Epidermal melanocyte (primary cell): ENCODE measurements around the gene RELB.
A peak's percentile ranks its signal among the peaks of the same experiment; 100 is the strongest.
"Not testable (repeated sequence)": the region's sequence is repeated elsewhere in the genome, so short reads cannot be mapped to it uniquely, and the experiment has no call there.

Experiments
- DNase-seq: peaks from one replicate; pipeline ENCODE4 v3.0.0; 2011; ENCODE audit warnings: low spot score; ENCODE audit not compliant: insufficient read length

Gene RELB, protein sequence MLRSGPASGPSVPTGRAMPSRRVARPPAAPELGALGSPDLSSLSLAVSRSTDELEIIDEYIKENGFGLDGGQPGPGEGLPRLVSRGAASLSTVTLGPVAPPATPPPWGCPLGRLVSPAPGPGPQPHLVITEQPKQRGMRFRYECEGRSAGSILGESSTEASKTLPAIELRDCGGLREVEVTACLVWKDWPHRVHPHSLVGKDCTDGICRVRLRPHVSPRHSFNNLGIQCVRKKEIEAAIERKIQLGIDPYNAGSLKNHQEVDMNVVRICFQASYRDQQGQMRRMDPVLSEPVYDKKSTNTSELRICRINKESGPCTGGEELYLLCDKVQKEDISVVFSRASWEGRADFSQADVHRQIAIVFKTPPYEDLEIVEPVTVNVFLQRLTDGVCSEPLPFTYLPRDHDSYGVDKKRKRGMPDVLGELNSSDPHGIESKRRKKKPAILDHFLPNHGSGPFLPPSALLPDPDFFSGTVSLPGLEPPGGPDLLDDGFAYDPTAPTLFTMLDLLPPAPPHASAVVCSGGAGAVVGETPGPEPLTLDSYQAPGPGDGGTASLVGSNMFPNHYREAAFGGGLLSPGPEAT

DNA sequence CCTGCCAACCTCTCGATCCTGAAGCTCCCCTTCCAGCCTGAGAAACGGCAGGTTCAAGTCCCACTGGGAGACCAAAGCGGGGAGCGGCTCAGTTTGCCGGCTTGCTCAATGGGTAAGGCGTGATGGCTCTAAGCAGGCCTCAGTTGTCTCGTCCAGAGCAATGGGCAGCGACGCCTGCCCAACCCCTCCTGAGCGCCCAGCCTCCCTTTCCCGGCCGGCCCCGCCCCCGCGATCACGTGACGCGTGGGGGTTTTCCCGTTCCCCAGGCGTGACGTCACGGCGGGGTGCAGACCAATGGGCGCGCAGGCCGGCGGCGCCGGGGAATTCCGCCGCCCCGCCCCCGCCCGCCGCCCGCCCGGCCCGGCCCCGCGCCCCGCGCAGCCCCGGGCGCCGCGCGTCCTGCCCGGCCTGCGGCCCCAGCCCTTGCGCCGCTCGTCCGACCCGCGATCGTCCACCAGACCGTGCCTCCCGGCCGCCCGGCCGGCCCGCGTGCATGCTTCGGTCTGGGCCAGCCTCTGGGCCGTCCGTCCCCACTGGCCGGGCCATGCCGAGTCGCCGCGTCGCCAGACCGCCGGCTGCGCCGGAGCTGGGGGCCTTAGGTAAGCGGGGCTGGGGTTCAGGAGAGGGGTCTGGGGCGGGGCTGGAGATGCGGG is at the start of gene RELB:
Gene RELB, plus strand, starts transcription at position 378 of the 653 bp plus-strand sequence. Its CDS starts 116 bp downstream, at position 494.
- DNase-seq = peak; percentile 99

DNA sequence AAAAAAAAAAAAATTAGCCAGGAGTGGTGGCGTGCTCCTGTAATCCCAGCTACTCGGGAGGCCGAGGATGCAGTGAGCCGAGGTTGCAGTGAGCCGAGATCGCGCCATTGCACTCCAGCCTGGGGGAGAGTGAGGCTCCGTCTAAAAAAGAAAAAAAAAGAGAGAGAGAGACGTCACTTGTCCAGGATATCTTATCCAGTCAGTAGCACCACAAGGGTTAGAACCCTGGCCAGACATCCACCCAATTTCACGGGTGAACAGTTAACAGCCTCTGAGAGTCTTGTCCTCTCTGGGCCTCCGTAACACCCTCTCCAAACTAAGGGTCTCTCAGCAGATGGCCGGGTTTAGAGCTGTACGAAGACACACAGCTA is 47.0 kb upstream of the RELB start:
- DNase-seq = no peak

DNA sequence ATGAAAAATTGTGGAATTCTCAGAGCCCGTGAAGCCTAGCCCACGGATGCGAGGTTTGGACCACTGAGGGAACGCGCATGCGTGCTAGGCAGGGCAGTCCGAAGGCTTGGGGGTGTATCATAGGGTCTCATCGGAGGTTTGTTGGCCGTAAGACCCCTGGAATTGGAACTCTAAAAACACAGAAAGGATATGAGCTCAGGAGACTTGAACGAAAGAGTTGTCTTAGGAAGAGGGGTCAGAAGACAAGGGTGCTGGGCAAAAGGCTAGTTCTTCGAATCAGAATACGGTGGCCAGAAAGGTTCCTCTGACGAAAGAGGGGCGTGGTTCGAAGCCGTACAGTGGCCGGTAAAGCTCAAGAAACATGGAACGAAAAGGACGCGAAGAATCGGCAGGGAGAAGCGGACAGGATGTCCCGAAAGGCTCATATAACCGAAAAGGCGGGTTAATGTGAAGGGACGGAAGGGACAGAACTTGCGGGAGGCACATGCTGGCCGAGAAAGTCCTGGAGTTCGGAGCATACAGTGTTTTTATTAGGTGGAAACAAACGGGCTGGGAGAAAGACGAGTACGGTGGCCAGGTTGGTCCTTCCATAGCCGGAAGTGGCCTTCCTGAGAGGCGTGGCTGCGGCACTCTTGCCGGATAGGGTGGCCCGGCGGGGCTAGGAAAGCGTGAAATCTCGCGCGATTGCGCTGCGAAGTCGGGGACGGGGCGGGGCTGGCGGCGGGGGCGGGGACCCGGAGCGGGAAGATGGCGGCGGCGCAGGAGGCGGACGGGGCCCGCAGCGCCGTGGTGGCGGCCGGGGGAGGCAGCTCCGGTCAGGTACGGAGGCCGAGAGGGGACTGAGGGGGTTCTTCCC is 46.4 kb upstream of the RELB start, which contains the start of gene CLPTM1:
Gene CLPTM1, plus strand, starts transcription at position 732 of the 856 bp plus-strand sequence. Its CDS starts 16 bp downstream, at position 748.
- peak; percentile 98 for DNase-seq

DNA sequence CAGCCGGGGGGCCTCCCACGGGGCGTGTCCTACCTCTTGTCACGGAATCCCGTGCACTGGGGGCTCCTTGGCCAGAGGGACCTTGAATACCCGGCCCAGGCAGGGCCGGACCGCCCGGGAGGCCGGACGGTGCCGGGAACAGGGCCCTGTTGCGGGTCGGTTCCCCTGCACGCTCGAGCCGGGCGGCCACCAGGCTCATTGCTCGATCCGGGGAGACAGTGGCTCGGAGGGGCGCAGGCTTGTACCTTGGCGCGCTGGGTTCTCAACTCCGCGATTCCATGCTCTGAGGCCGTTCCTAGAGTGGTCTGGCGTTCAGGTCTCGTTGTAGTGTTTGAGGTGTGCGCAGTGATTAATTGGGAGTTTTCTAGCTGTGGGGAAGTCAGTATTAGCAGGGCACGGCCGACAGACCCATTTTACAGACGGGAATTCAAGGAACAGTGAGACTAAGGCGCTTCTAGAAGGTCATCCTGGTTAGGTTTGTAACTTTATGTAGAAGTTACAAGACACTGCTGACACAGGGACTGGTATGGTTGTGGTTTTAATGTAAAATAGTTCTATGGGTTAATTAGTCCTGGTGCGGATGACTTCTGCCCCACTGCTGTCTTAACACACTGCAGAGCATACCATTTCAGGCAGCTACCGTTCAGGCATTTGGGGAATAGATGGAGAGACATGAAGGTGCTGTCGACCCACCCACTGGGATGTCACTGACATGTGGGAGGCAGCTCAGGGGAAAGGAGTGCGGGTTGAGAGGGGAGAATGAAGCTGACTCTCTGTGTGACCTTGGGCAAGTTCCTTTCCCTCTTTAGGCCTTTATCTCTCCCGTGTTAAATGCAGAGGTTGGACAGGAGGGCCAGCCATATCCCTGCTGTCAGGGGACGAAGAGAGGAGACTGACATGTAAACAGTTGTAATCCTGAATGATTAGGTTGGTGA is 45.5 kb upstream of the RELB start:
- no peak for DNase-seq

DNA sequence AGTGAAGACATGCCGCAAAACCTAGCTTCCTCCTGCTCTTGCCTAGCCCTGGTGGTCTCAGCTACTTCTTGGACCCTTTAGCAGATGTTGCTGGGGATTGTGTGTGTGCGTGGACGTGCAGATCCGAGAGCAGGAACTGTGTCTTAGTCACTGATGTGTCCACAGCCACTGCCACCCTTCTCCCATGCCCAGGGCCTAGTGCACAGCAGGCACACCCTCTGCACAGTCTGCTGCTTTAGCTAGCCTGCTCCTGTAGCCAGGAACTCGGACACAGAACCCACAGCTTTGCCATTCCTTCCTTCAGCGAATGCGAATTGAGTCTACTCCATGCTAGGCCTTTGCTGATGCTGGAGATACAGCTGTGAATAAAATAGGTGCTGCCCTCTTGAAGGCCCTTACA is 43.7 kb upstream of the RELB start:
- DNase-seq = no peak

DNA sequence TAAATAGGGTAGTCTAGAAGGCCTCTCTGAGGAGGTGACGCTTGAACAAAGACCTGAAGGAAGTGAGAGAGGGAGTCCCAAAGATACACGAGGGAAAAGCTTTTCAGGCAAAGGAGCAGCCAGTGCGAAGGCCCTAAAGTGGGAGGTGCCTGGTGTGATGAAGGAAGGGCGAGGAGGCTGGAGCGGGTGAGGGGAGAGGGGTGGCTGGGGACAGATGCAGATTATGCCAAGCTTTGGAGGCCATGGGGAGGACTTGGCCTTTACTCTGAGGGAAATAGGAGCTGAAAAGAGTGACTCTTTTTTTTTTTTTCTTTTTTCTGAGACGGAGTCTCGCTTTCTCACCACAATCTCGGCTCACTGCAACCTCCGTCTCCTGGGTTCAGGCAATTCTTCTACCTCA is 43.2 kb upstream of the RELB start:
- no peak for DNase-seq

DNA sequence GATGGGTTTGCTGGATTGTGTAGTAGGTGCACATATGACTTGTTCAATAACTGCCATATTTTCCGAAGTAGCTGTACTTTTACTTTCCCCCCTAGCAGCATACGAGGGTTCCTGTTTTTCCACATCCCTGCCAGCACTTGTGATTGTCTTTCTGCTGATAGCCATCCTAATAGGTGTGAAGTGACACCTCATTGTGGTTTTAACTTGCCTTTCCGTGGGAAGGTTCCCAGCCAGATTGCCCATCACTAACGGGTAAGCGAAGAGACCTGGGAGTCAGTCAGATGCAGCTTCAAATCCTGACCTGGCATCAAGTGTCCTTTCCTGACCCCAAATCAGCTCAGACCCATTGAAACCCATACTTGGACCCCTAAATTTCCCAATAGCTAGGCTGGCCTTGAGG is 41.6 kb upstream of the RELB start:
- no peak for DNase-seq

DNA sequence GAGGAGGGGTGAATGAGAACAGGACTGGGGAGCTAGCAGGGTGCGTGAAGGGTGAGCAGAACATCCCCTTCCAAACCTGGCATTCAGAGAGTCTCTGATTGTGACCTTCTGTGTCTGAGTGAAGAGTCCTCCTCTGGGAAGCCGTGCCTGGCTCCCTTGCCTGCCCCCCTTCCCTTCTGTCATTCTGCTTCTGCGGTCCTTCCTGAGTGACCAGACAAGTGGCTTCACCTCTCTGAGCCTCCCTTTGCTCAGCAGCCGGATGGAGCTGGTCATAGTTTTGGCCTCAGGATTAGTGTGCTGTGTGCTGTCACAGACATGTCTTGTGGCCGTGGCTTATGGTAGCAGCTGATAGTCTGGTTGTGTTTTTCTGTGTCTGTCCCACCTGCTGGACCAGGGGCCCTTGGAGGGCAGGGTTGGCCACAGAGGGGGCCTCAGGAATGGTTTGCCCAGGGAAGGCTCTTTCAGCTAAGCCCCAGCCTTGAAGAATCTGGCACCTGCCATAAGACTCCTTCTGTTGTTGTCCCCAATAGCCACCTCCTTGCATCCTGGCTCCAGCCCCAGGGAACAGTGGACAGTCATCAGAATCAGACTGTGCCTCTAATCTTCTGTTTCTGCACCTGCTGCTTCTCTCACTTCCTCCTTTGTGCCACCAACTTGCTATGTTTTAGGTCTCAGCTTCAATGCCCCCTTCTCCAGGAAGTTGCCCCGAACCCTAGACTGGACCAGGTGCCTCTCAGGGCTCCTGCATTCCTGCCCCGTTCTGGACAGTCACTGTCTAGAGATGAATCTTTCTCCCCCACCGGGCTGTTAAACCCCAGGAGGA is 40.1 kb upstream of the RELB start:
- no peak for DNase-seq

DNA sequence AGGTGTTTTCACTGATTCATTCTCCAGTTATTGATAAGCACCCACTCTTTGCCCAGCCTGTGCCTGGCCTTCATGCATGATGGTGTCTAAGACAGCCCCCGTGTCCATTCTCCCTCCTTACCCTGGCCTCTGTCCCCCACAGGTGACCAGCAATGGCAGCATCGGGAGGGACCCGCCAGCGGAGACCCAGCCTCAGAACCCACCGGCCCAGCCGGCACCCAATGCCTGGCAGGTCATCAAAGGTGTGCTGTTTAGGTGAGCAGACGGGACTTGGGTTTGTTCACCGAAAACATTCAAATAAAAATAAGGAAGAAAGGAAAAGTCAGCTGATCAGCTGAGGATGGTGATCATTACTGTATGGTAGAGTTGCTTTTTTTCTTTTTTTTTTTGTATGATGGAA is 39.4 kb upstream of the RELB start:
- no peak for DNase-seq

DNA sequence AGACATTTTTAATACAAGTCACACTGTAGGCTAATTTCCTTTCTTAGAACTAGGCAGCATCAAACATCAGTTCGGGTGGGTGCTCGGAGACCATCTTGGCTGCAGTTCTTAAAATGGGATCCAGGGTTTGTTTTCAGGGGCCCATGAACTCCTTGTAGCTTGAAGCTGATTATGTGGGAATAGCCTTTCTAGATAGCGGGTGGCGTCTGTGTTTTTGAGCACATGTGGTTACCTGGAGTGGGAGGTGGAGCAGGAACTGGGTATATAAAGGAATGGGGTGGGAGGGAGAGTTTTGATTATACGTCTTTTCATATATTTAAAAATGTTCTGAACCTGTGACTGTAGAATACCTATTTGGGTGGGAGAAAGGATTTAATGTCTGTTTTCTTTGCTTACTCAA is 33.1 kb upstream of the RELB start:
- DNase-seq = no peak

DNA sequence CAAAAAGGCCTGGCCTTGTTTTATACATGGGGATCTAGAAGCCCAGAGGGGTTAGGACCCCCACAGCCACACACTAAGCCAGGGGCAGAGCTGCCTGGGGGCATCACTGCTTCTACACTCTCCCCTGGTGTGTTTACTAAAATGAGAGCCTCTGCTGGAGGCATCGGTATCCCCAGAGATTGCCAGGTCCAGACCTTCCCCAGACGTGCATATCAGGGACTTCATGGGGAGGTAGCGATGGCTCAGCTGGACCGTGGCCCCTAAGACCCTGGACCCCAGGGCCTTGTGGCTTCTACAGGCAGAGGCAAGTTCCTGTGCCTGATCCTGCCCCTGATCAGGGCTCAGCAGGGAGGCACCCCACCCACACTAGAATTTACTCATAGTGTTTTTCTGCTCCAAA is 32.6 kb upstream of the RELB start:
- no peak for DNase-seq

DNA sequence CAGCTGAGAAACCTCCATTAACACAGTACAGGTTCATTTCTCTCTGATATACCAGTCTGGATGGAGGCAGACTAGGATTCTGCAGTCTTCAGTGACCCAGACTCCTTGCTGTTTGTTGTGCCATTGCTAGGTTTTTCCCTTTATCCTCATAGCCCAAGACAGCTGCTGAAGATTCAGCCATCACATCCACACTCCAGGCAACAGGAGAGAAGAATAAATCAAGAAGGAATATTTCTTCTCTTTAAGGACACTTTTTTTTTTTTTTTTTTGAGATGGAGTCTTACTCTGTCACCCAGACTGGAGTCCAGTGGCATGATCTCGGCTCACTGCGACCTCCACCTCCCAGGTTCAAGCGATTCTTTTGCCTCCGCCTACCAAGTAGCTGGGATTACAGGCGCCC is 31.8 kb upstream of the RELB start:
- no peak for DNase-seq

DNA sequence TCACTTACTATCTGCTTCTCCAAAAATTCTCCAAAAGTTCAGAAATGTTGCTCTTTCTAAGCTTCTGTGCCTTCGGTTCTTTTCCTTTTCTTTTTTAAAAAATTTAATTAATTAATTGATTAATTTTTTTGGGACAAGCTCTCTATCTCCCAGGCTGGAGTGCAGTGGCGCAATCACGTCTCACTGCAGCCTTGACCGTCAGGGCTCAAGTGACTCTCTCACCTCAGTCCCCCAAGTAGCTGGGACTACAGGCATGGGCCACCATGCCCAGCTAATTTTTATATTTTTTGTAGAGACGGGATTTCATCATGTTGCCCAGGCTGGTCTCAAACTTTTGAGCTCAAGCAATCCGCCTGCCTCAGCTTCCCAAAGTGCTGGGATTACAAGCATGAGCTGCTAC is 29.8 kb upstream of the RELB start:
- DNase-seq = not testable (repeated sequence)

DNA sequence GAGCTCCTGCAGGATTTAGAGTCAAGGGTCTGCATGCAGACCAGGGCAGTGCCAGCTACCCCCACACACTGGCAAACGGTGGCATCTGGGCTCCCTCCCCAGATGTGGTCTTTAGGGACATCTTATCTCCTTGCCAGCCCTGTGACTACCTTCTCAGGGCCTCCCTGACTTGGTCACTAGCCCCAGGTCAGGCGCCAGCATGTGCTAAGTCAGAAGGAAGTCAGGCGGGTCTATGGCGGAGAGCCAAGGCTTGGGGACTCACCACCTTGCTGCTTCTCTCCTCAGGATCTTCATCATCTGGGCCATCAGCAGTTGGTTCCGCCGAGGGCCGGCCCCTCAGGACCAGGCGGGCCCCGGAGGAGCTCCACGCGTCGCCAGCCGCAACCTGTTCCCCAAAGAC is 28.5 kb upstream of the RELB start:
- DNase-seq = no peak

DNA sequence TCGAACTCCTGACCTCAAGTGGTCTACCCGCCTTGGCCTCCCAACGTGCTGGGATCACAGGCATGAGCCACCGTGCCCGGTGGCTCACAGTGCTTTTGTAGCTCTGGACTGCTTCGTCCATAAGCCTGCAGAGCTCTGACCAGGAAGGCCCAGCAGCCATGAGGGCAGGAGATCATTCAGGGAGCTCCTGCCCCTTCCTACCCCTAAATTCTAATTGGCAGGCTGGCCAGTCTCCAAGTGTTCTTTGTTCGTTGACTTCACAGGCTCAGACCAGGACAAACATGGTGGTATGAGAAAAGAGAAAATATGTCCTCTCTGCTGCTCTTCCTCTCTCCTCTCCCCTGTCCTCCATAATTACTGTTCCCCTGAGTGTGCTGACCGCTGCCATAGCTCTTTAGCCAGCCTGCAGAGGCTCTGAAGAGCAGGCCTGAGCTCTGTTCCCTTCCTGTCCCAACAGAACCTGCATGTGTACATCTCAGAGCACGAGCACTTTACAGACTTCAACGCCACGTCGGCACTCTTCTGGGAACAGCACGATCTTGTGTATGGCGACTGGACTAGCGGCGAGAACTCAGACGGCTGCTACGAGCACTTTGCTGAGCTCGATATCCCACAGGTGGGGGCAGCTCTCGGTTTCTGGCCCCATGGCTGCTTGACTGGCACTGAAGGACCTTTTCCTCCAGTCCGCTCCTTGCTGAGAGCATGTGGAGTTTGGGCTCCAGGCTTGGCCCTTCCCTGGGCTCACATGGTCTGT is 27.1 kb upstream of the RELB start:
- DNase-seq = no peak

DNA sequence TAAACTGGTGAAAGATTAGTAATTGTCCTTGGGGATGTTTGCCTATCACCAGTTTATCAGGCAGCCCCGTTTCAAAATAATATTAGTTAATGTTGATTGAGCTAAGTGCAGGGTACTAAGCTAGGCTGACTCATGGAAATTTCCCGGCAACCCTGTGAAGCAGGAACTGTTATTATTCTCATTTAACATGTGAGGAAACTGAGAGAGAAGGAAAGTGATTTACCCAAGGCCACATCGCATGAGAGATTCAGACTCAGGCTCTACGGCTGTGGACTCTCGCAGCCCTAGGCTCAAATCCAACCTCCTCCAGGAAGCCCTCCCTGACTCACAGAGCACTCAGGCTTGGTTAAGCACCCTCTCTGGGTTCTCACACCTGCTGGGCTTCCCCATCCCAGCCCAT is 26.4 kb upstream of the RELB start:
- no peak for DNase-seq

DNA sequence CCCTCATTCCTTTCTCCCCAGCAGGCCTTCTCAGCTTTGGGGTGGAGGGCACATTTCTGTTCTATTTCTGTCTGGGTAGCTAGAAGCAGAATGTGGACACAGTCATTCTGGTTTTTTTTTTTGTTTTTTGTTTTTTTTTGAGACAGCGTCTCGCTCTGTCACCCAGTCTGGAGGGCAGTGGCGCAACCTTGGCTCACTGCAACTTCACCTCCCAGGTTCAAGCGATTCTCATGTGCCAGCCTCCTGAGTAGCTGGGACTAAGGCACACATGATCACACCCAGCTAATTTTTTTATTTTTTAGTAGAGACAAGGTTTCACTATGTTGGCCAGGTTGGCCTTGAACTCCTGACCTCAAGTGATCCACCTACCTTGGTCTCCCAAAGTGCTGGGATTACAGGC is 25.8 kb upstream of the RELB start:
- DNase-seq = no peak

DNA sequence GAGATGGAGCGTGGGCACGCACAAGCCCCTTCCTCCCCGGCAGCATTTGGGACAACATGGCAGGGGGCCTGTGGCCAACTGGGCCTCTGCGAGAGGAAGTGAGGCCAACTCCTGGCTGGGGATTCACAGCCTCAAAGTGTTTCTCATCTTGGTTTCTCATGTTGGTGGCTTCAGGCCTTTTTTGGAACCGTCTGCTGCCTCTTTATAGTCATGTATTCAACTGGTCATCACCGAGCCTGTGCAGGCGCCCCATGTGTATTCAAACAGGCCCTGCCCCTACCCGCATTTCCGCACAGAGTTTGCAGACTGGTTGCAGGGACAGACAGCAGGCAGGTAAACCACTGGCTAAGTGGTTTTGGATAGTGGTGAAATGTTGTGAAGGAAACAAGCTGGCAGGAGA is 17.3 kb upstream of the RELB start:
- DNase-seq = no peak

DNA sequence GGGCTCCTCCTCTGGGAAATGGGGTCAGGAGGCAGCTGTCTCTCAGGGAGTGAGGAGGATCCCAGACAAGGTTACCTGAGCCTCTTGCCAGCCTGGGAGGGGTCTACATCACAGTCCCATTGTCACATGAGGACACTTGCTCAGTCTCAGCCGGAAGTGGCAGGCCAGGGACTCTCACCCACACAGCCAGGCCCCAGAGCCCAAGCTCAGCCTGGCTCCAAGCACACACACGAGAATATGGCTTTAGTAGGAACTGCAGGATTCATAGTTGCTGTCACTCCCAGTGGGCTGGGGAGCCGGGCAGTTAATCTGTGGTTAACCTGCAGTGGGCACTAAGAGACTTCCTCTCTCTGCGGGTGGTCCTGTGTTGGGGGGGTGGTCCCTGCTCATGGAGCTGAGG is 15.8 kb upstream of the RELB start:
- no peak for DNase-seq
